ENCODE data around the gene CLRN2. TPM values are rescaled to one million over a fixed set of nuclear protein-coding genes. Genes with fewer than 3 reads are reported as not detected.

Gene CLRN2
- total and polyA plus RNA-seq, 9 of the 15 experiments (the other 6 are each of a cell fraction or from before 2014, with no cell fraction given): not detected

DNA sequence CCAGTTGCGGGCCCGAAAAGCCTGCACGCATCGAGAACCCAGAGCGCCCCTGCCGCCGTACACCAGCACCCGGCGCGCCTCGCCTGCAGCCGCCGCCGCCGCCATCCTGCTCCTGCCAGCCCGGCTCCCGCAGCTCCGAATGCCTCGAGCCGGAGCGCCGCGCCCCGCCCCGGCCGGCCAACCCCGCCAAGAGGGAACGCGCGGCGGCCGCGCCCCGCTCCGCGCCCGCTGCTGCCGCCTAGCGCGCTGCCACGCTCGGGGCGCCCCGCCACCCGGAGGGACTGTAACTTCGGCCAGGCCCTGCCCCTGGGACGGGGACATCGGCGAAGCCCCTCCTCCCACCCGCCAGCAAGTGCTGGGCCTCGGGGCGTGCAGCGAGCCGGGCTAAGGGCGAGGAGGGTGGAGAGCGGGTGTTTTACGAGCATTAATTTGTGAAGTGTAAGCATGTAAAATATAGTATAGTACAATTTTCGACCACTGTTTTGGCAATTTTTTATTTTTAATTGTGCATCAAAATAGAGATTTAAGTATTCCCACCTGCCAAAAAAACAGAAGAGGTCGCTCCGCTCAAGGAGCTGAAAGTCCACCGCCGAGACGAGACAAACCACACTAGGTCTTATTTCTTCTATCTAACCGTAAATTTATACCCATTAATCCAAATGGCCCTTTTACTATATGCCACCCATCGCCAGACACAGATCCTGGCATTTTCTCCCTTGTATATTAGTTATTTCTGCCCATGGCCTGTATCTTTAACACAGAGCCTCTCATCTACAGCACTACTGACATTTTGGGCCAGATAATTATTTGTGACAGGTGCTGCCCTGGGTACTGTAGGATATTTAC is 2.8 kb upstream of the CLRN2 start, which contains the start of gene QDPR (continued):
- TF ChIP-seq, protein P1, sequence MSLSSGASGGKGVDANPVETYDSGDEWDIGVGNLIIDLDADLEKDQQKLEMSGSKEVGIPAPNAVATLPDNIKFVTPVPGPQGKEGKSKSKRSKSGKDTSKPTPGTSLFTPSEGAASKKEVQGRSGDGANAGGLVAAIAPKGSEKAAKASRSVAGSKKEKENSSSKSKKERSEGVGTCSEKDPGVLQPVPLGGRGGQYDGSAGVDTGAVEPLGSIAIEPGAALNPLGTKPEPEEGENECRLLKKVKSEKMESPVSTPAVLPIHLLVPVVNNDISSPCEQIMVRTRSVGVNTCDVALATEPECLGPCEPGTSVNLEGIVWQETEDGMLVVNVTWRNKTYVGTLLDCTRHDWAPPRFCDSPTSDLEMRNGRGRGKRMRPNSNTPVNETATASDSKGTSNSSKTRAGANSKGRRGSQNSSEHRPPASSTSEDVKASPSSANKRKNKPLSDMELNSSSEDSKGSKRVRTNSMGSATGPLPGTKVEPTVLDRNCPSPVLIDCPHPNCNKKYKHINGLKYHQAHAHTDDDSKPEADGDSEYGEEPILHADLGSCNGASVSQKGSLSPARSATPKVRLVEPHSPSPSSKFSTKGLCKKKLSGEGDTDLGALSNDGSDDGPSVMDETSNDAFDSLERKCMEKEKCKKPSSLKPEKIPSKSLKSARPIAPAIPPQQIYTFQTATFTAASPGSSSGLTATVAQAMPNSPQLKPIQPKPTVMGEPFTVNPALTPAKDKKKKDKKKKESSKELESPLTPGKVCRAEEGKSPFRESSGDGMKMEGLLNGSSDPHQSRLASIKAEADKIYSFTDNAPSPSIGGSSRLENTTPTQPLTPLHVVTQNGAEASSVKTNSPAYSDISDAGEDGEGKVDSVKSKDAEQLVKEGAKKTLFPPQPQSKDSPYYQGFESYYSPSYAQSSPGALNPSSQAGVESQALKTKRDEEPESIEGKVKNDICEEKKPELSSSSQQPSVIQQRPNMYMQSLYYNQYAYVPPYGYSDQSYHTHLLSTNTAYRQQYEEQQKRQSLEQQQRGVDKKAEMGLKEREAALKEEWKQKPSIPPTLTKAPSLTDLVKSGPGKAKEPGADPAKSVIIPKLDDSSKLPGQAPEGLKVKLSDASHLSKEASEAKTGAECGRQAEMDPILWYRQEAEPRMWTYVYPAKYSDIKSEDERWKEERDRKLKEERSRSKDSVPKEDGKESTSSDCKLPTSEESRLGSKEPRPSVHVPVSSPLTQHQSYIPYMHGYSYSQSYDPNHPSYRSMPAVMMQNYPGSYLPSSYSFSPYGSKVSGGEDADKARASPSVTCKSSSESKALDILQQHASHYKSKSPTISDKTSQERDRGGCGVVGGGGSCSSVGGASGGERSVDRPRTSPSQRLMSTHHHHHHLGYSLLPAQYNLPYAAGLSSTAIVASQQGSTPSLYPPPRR (CRISPR knock-in tag; IDR thresholded peaks at IDR 0.05; ENCODE audit: borderline replicate concordance): no peak
- TF ChIP-seq EP300 (IDR thresholded peaks at IDR 0.05; ENCODE audit: low read length) (no peak), FOXP4 (CRISPR knock-in tag; IDR thresholded peaks at IDR 0.05; ENCODE audit: borderline replicate concordance) (no peak), ZNF239 (CRISPR knock-in tag; IDR thresholded peaks at IDR 0.05) (no peak), ZNF318 (IDR thresholded peaks at IDR 0.05; ENCODE audit: borderline replicate concordance in 1 of 2, low read depth in 1 of 2) (no peak), HMGN3 (IDR thresholded peaks at IDR 0.05; ENCODE audit: borderline replicate concordance, extremely low read depth, insufficient read length, low read depth, low read length) (peak; percentile 92), ZNF274 (IDR thresholded peaks at IDR 0.05; ENCODE audit: borderline replicate concordance, low read depth, low read length) (no peak)
- TF ChIP-seq, protein P2, sequence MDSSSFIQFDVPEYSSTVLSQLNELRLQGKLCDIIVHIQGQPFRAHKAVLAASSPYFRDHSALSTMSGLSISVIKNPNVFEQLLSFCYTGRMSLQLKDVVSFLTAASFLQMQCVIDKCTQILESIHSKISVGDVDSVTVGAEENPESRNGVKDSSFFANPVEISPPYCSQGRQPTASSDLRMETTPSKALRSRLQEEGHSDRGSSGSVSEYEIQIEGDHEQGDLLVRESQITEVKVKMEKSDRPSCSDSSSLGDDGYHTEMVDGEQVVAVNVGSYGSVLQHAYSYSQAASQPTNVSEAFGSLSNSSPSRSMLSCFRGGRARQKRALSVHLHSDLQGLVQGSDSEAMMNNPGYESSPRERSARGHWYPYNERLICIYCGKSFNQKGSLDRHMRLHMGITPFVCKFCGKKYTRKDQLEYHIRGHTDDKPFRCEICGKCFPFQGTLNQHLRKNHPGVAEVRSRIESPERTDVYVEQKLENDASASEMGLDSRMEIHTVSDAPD (CRISPR knock-in tag; IDR thresholded peaks at IDR 0.05): no peak

Measured in K562 (cell line).